ENCODE results near the gene PLEKHD1. TPM values are rescaled to one million over a fixed set of nuclear protein-coding genes. Genes with fewer than 3 reads are reported as not detected.

The PLEKHD1 gene
- total RNA-seq, 1 experiment from 2014 or later, result 0.37 TPM

DNA sequence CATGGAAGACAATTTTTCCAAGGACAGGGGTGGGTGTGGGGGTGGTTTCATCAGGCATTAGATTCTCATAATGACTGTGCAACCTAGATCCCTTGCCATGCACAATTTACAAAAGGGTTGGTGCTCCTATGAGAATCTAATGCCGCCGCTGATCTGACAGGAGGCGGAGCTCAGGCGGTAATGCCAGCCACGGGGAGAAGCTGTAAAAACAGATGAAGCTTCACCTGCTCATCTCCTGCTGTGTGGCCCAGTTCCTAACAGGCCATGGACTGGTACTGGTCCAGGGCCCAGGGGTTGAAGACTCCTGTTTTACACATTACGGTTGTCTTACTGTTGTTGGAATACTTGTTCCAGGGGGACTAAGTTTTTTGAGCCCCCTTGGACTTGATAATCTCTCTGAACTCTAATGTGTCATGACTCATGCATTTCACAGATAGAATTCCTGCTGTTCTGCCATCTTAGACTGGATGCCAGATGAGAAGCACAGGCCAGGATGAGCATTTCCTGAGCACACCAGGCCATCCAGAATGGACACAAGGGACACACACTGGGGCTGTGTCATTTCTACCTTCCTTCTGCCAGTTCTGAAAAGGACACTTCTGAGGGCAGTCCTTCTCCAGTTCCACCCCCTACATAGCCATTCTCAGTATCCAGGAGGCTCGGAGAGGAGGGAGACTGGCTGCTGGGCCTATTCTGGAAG is 5.8 kb downstream of the PLEKHD1 start:
- DNase-seq (ENCODE audit: low spot score), result peak; percentile 52
- ChIA-PET POLR2A (ENCODE audit: low non-redundant PET) (no interaction called here), CTCF (interaction anchor here (1.0 kb wide), 1 partner anchor 15 kb away, joined by 3 read pairs; no protein-coding TSS in a partner anchor)
- Histone ChIP-seq H3K4me3 (ENCODE audit: low read depth, low read length, poor library complexity, severe bottlenecking) (no peak overlapping the region), H3K9me3 (ENCODE audit: low read depth, low read length, poor library complexity, severe bottlenecking) (no peaks in the 10 kb centered on the region), H3K27me3 (replicated peaks; ENCODE audit: insufficient read depth, low read depth, low read length, poor library complexity) (no peaks in the 10 kb centered on the region), H3K36me3 (ENCODE audit: insufficient read depth, low read length, poor library complexity, severe bottlenecking) (no peaks in the 10 kb centered on the region), H3K4me1 (ENCODE audit: insufficient read depth, low read length, poor library complexity, severe bottlenecking) (peaks cover 23% of the 10 kb centered on the region), H3K27ac (ENCODE audit: low read depth, low read length, poor library complexity, severe bottlenecking) (no peak overlapping the region)
- BruUV-seq (replicated peaks), result no TSS peak
- TF ChIP-seq EZH2 (IDR thresholded peaks at IDR 0.05; ENCODE audit: borderline replicate concordance, low read depth, low read length, poor library complexity, severe bottlenecking), result no peak
- TF ChIP-seq, protein P1, sequence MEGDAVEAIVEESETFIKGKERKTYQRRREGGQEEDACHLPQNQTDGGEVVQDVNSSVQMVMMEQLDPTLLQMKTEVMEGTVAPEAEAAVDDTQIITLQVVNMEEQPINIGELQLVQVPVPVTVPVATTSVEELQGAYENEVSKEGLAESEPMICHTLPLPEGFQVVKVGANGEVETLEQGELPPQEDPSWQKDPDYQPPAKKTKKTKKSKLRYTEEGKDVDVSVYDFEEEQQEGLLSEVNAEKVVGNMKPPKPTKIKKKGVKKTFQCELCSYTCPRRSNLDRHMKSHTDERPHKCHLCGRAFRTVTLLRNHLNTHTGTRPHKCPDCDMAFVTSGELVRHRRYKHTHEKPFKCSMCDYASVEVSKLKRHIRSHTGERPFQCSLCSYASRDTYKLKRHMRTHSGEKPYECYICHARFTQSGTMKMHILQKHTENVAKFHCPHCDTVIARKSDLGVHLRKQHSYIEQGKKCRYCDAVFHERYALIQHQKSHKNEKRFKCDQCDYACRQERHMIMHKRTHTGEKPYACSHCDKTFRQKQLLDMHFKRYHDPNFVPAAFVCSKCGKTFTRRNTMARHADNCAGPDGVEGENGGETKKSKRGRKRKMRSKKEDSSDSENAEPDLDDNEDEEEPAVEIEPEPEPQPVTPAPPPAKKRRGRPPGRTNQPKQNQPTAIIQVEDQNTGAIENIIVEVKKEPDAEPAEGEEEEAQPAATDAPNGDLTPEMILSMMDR (conservative IDR thresholded peaks at IDR 0.05; ENCODE audit: low read depth, low read length), result no peak
- intact Hi-C loops (cut with micrococcal nuclease; ENCODE audit: unreplicated experiment), result no loop called here

GRCh38 chr14:69491193-69491592 is 6.7 kb downstream of the PLEKHD1 start:
- ChIA-PET CTCF (no interaction called here), POLR2A (ENCODE audit: low non-redundant PET) (no interaction called here)
- DNase-seq (ENCODE audit: low spot score), result no peak
- Histone ChIP-seq H3K27ac (ENCODE audit: low read depth, low read length, poor library complexity, severe bottlenecking) (no peak overlapping the region), H3K9me3 (ENCODE audit: low read depth, low read length, poor library complexity, severe bottlenecking) (no peaks in the 10 kb centered on the region), H3K27me3 (replicated peaks; ENCODE audit: insufficient read depth, low read depth, low read length, poor library complexity) (no peaks in the 10 kb centered on the region), H3K4me1 (ENCODE audit: insufficient read depth, low read length, poor library complexity, severe bottlenecking) (peaks cover 23% of the 10 kb centered on the region), H3K36me3 (ENCODE audit: insufficient read depth, low read length, poor library complexity, severe bottlenecking) (no peaks in the 10 kb centered on the region), H3K4me3 (ENCODE audit: low read depth, low read length, poor library complexity, severe bottlenecking) (no peak overlapping the region)
- TF ChIP-seq EZH2 (IDR thresholded peaks at IDR 0.05; ENCODE audit: borderline replicate concordance, low read depth, low read length, poor library complexity, severe bottlenecking), result no peak
- TF ChIP-seq, protein P1 (conservative IDR thresholded peaks at IDR 0.05; ENCODE audit: low read depth, low read length), result no peak
- intact Hi-C loops (cut with micrococcal nuclease; ENCODE audit: unreplicated experiment), result no loop called here
- no TSS peak for BruUV-seq (replicated peaks)

- Histone ChIP-seq H3K27me3 (replicated peaks; ENCODE audit: insufficient read depth, low read depth, low read length, poor library complexity) (no peaks in the 10 kb centered on the region), H3K9me3 (ENCODE audit: low read depth, low read length, poor library complexity, severe bottlenecking) (no peaks in the 10 kb centered on the region), H3K36me3 (ENCODE audit: insufficient read depth, low read length, poor library complexity, severe bottlenecking) (no peaks in the 10 kb centered on the region), H3K4me1 (ENCODE audit: insufficient read depth, low read length, poor library complexity, severe bottlenecking) (peaks cover 10% of the 10 kb centered on the region), H3K27ac (ENCODE audit: low read depth, low read length, poor library complexity, severe bottlenecking) (no peak overlapping the region), H3K4me3 (ENCODE audit: low read depth, low read length, poor library complexity, severe bottlenecking) (no peak overlapping the region)
- DNase-seq (ENCODE audit: low spot score), result no peak
- ChIA-PET POLR2A (ENCODE audit: low non-redundant PET) (interaction anchor here (0.6 kb wide), 2 partner anchors 149 to 1037 kb away, joined by 3 to 12 read pairs; no protein-coding TSS in a partner anchor), CTCF (no interaction called here)
- BruUV-seq (replicated peaks), result no TSS peak
- TF ChIP-seq, protein P1 (conservative IDR thresholded peaks at IDR 0.05; ENCODE audit: low read depth, low read length), result no peak
- no peak for TF ChIP-seq EZH2 (IDR thresholded peaks at IDR 0.05; ENCODE audit: borderline replicate concordance, low read depth, low read length, poor library complexity, severe bottlenecking)
- intact Hi-C loops (cut with micrococcal nuclease; ENCODE audit: unreplicated experiment), result no loop called here
Observed at GRCh38 chr14:69493038-69493437, 8.5 kb downstream of the PLEKHD1 start.
